Measurements from ENCODE around the gene ADAMTSL1. TPM values are rescaled to one million over a fixed set of nuclear protein-coding genes. Genes with fewer than 3 reads are reported as not detected.

Gene ADAMTSL1
- total and polyA plus RNA-seq, 4 donors: 0.31 to 3.4 (median 1.9) TPM

- Histone ChIP-seq H3K4me3 (ENCODE audit: low read depth in 1 of 3, low read length in 3 of 3) (no peak overlapping the region), H3K4me1 (ENCODE audit: control insufficient read depth in 4 of 4, insufficient read depth in 4 of 4, low read length in 3 of 4) (no peaks in the 10 kb centered on the region), H3K9ac (ENCODE audit: low read depth in 1 of 2, low read length in 2 of 2) (no peak overlapping the region), H3K36me3 (ENCODE audit: control insufficient read depth in 4 of 4, insufficient read depth in 3 of 4, low read depth in 1 of 4, low read length in 3 of 4) (no peaks in the 10 kb centered on the region), H3K9me3 (ENCODE audit: control insufficient read depth in 4 of 4, low read length in 3 of 4) (no peaks in the 10 kb centered on the region), H3K27ac (ENCODE audit: low read depth in 1 of 2, low read length in 2 of 2) (no peak overlapping the region), H3K27me3 (ENCODE audit: control insufficient read depth in 4 of 4, insufficient read depth in 4 of 4, low read length in 3 of 4) (no peaks in the 10 kb centered on the region)
- WGBS: 82% methylated on average over 5 of the region's 5 CpGs
- DNase-seq (ENCODE audit: low spot score): no peak
- TF ChIP-seq YY1 (IDR thresholded peaks at IDR 0.05): no peak
These were observed 92.2 kb downstream of the ADAMTSL1 start for GRCh38 chr9:18566121-18566520.

- H3K36me3 ChIP-seq (ENCODE audit: control insufficient read depth in 4 of 4, insufficient read depth in 3 of 4, low read depth in 1 of 4, low read length in 3 of 4): no peaks in the 10 kb centered on the region
- no peak overlapping the region for H3K9ac ChIP-seq (ENCODE audit: low read depth in 1 of 2, low read length in 2 of 2)
- no peaks in the 10 kb centered on the region for H3K27me3 ChIP-seq (ENCODE audit: control insufficient read depth in 4 of 4, insufficient read depth in 4 of 4, low read length in 3 of 4)
- H3K27ac ChIP-seq (ENCODE audit: low read depth in 1 of 2, low read length in 2 of 2): no peak overlapping the region
- 67% methylated on average over 4 of the region's 4 CpGs for WGBS
- no peak for DNase-seq (ENCODE audit: low spot score)
- H3K4me1 ChIP-seq (ENCODE audit: control insufficient read depth in 4 of 4, insufficient read depth in 4 of 4, low read length in 3 of 4): no peaks in the 10 kb centered on the region
- no peak for TF ChIP-seq NR2F2 (IDR thresholded peaks at IDR 0.05)
- no peak for TF ChIP-seq MAX (IDR thresholded peaks at IDR 0.05)
- TF ChIP-seq ZBTB33 (IDR thresholded peaks at IDR 0.05): no peak
- TF ChIP-seq CTCF (IDR thresholded peaks at IDR 0.05; ENCODE audit: low read depth, low read length, missing input control): no peak
- TF ChIP-seq YY1 (IDR thresholded peaks at IDR 0.05): no peak
- TF ChIP-seq SP1 (IDR thresholded peaks at IDR 0.05): no peak
- no peak for TF ChIP-seq GABPA (IDR thresholded peaks at IDR 0.05 in 1 of 2, conservative IDR thresholded peaks at IDR 0.05 in 1 of 2)
- no peak for TF ChIP-seq REST (IDR thresholded peaks at IDR 0.05)
- no peak for TF ChIP-seq HNF4G (IDR thresholded peaks at IDR 0.05)
- TF ChIP-seq ATF3 (IDR thresholded peaks at IDR 0.05): no peak
- no peak for TF ChIP-seq FOXA1 (IDR thresholded peaks at IDR 0.05)
- no peak for TF ChIP-seq RXRA (IDR thresholded peaks at IDR 0.05)
- no peak for TF ChIP-seq HNF4A (conservative IDR thresholded peaks at IDR 0.05)
- no peak for TF ChIP-seq TAF1 (conservative IDR thresholded peaks at IDR 0.05)
- no peak overlapping the region for H3K4me3 ChIP-seq (ENCODE audit: low read depth in 1 of 3, low read length in 3 of 3)
- H3K9me3 ChIP-seq (ENCODE audit: control insufficient read depth in 4 of 4, low read length in 3 of 4): no peaks in the 10 kb centered on the region
These were observed 95.0 kb downstream of the ADAMTSL1 start for GRCh38 chr9:18568973-18569372.
